Hematopoietic multipotent progenitor cell treated with erythropoietin and hydrocortisone succinate and interleukin-3 and kit ligand, for 8 days (in vitro differentiated cells): ENCODE data around the gene ELOVL1.
"Not testable (repeated sequence)": the region's sequence is repeated elsewhere in the genome, so short reads cannot be mapped to it uniquely, and the experiment has no call there.

ENCODE experiments used
- DNase-seq: peaks from one replicate; pipeline ENCODE4 v3.0.0-alpha.2; 2015

Gene ELOVL1

DNA sequence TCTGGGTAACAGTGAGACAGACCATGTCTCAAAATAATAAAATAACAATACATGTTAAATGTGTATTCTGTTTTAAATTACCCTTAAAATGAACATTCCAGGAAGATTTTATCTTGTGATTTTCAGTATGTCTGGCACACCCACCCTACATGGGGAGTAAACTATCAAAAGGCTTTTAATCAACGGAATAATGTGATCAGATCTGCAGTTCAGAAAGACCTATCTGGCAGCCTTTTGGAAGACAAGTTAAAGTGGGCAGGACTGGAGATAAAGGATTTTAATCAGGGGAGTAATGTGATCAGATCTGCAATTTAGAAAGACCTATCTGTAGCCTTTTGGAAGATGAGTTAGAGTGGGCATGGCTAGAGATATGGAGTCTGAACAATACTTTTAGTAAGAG is 11.7 kb upstream of the ELOVL1 start:
- no peak for DNase-seq

GRCh38 chr1:43377831-43378230 is 10.0 kb upstream of the ELOVL1 start:
- no peak for DNase-seq

GRCh38 chr1:43376723-43377235 is 9.0 kb upstream of the ELOVL1 start:
- no peak for DNase-seq

- no peak for DNase-seq
Observed at GRCh38 chr1:43373066-43373940, 5.5 kb upstream of the ELOVL1 start.

GRCh38 chr1:43372172-43372571 is 4.4 kb upstream of the ELOVL1 start:
- no peak for DNase-seq

GRCh38 chr1:43370564-43370963 is 2.8 kb upstream of the ELOVL1 start:
- no peak for DNase-seq

GRCh38 chr1:43369779-43370178 is 2.0 kb upstream of the ELOVL1 start:
- DNase-seq: not testable (repeated sequence)

- no peak for DNase-seq
Observed at GRCh38 chr1:43368646-43369020, 822 bp upstream of the ELOVL1 start.

- DNase-seq: peak; percentile 95
Observed at GRCh38 chr1:43367026-43367903, 546 bp downstream of the ELOVL1 start.

DNA sequence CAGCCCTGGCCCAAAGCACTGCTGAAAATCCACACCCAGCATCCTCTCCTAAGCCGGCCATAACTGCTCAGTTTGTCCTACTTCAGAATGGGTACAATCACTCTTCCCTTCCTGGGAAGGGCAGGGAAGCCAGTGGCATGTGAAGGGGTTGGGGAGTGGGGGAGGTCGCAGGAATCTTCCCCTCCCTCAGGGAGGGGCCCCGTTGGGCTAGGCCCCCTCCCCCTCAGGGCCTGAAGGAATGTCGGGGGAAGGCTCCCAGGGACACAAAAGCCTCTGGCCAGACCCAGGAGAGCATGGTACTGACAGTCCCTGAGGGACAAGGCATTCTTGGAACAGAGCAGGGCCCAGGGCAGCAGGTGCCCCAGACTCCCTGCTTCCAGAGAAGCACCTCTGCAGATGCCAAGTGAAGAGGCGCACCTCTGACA is 1.2 kb downstream of the ELOVL1 start:
- DNase-seq: no peak

DNA sequence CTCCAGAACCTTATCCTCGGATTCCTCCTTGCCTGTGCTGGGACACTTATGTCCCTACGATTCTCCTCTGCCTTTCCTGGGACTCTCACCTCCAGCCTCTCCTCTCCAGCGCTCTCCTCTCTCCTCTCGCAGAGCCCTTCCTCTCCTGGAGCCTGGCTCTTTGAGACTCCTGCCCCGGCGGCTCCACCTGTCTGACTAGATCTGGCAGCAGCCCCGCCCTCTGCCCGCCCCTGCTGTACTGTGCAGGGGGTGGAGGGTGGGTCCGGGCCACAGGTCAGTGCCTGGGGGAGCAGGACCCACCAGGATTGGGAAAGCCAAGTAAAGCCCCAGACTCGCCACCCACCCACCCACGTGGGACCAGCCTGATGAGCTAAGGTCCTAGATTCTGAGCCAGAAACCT is 1.6 kb downstream of the ELOVL1 start:
- no peak for DNase-seq

DNA sequence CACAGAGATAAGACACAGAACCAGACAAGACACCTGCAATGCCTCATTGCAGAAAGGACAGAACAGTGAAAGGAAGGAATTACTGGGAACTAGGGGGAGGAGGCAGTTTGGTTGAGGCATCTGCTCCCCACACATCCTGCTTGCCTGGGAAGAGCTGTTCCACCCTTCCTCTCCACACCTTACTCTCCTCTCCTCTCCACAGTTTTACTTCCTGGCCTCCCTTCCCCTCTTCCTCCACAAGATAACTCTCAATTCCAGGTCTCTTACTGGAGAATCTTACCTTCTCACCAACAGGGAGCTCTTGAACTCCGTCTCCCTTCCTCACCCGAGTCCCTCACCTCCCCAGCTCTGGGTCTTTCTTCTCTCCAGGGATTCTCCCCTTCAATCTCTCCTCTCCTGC is 2.1 kb downstream of the ELOVL1 start:
- DNase-seq: no peak

DNA sequence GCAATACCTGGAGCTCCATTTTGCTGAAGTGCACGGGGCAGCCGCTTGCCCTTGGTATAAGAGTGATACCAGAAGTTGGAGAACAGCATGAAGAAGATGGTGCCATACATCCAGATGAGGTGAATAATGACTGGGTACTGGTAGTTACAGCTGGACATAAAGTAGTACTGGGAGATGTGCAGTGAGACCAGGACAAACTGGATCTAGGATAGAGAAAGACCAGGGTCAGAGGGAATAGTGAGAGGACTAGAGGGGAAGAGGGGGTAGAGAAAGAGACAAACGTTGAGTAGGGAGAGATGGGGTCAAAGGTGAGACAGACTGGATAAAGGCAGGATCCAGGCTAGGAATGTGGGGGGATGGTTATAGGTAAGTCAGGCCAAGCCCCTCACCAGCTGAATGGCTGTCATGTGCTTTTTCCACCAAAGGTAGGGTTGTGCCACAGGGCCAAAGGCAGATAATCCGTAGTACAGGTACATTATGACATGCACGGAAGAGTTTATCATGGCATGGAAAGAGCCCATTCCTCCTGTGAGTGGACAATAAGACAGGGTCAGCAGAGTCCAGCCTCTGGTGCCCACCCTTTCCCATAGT is 3.8 kb downstream of the ELOVL1 start:
- DNase-seq: no peak

GRCh38 chr1:43363283-43363934 is 4.4 kb downstream of the ELOVL1 start:
- DNase-seq: no peak

DNA sequence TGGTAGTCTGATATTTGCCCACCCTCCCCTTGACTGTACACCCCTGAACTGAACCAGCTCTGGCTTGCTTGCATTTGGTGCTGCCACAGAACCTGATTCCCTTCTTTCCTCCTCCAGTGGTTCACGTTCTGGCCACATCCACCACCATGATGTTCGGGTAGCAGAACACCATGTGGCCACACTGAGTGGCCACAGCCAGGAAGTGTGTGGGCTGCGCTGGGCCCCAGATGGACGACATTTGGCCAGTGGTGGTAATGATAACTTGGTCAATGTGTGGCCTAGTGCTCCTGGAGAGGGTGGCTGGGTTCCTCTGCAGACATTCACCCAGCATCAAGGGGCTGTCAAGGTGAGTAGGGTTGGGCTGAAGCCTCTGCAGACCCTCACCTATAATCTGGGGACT is 7.2 kb downstream of the ELOVL1 start:
- no peak for DNase-seq

GRCh38 chr1:43359696-43360095 is 8.1 kb downstream of the ELOVL1 start:
- no peak for DNase-seq

DNA sequence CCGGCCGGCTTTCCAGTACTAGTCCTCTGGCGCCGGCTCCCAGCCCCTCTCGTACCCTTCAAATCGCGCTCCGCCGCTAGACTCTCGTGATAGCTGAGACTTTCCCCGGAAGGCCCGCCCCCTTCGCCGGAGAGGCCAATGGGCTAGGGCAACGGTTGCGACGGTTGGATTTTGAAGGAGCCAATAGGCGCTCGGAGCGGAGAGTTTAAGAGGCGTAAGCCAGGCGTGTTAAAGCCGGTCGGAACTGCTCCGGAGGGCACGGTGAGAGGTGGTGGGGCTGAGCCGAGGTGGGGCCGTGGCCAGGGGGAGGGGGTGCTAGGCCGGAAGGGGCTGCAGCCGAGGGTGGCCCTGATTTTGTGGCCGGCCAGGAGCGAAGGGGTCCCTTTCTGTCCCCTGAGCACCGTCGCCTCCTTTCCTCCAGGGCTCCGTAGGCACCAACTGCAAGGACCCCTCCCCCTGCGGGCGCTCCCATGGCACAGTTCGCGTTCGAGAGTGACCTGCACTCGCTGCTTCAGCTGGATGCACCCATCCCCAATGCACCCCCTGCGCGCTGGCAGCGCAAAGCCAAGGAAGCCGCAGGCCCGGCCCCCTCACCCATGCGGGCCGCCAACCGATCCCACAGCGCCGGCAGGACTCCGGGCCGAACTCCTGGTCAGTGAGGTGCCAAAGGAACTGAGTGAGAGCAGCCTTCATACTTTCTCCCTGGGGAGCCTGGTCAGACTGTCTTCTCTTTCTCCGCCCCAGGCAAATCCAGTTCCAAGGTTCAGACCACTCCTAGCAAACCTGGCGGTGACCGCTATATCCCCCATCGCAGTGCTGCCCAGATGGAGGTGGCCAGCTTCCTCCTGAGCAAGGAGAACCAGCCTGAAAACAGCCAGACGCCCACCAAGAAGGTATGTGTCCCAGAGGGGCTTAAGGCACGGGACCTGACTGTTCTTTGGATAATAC is 8.8 kb downstream of the ELOVL1 start, which contains the start of gene CDC20:
Gene CDC20, plus strand, starts transcription at position 236 of the 948 bp plus-strand sequence. Its CDS starts 235 bp downstream, at position 471.
- DNase-seq: peak; percentile 98

DNA sequence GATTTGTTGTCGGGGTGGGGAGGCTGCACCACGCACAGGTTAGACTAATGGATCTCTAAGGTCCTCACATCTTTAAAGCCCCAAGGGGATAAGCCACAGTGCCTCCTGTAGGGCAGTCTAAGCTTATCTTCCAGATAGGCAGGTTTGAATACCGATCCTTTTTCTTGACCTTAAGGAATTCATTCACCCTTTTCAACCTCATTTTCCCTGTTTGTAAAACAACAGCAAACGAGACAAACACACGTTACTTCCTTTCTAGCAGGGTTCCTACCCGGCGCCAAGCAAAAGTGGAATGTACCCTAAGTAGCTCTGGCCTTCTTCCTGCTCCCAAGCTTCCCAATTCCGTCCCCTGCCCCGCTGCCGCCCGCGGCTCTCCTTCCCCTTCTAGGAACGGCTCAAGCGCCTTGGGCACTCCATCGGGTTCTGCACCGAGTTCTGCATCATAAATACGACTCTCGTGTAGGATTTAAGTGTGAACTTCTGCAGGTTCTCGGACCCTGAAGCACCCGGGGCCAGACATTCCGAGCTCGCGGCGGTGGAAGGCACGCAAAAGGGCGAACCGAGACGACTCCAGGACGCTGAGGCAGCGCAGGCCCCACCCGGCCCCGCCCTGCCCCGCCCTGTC is 9.6 kb downstream of the ELOVL1 start:
- DNase-seq: peak; percentile 70

- no peak for DNase-seq
Observed at GRCh38 chr1:43357251-43357650, 10.6 kb downstream of the ELOVL1 start.

GRCh38 chr1:43354936-43355335 is 12.9 kb downstream of the ELOVL1 start:
- no peak for DNase-seq

GRCh38 chr1:43354471-43354870 is 13.3 kb downstream of the ELOVL1 start:
- DNase-seq: no peak
